Stimulated activated CD4-positive, alpha-beta T cell treated with anti-CD3 and anti-CD28 coated beads, TNF-alpha, amount 100 ng/mL, for 4 hours (primary cell): ENCODE measurements around the gene SCT.
"Not testable (repeated sequence)": the region's sequence is repeated elsewhere in the genome, so short reads cannot be mapped to it uniquely, and the experiment has no call there.

Source experiments
- DNase-seq, 3 experiments: peaks; one replicate each; pipeline ENCODE4 v3.0.0-alpha.2; 2020; ENCODE audit warnings: low read depth in 3 of 3

The SCT gene, protein sequence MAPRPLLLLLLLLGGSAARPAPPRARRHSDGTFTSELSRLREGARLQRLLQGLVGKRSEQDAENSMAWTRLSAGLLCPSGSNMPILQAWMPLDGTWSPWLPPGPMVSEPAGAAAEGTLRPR

GRCh38 chr11:626475-627307 is at the start of gene SCT:
TSS of gene SCT (minus strand) at chr11:627181. CDS start at chr11:627143, 38 bp downstream.
- no peak for DNase-seq

DNA sequence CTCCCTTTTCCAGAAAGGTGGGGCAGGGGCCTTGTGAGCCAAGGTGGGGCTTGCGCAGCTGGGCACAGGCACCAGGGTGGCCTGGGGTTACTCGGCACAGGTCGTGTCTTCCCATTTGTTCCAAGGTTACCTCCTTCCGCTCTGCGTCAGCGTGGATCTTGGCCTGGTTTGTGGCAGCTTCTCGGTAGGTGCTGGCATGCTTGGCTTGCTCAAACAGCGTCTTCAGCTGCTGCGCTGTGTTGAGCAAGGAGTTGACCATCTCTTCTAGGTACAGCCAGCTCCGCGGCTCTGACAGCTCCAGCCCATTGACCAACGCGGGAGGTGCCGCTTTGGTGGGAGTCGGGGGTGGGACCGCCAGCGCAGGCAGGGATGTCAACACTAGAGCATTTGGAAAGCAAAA is 47.4 kb upstream of the SCT start:
- no peak for DNase-seq

DNA sequence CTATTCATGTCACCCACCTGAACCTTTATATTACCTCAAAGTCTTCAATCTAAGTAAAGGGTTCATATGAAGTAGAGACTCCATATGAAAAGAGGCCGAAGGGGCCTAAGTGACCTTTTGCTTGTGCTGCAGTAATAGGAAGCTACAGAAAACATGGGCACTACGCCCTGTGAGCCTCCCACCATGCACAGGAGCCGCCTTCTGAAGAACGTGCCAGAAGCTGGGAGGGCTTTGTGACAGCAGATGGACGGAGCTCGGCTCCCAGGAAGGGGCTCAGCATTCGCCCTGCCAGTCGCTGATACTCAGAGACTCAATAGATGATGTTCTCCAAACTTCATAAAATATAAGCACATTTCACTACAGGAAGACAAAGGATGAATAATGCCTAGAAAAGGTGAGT is 46.9 kb upstream of the SCT start:
- no peak for DNase-seq

DNA sequence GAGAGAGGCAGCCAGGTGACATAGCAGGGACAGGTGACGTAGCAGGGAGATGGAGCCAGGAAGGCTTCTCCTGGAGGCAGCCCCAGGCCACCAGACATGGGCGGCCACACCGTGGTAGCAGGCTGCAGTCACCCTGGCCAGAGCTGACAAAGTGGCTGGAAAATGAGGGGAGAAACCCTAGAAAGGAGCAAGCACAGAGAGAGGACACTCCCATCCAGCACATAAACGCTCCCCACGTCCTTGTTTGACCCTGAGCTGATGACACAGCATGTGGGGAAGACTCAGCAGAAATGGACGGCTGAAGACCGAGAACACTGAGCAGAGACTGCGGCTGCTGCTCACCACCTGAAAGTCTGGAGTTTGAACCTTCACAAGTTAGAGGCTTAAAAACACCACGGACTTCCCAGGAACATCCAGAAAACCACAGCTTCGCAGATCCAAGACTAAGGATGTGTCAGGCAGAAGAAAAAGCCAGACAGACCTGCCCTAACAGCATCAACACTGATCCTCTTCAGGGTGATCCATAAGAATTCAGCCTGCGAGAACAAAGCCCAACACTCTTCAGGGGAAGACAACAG is 38.8 kb upstream of the SCT start:
- DNase-seq = no peak

- DNase-seq = no peak
Measured at GRCh38 chr11:665062-665703, 38.2 kb upstream of the SCT start.

- DNase-seq = no peak
Measured at GRCh38 chr11:662689-663274, 35.8 kb upstream of the SCT start.

DNA sequence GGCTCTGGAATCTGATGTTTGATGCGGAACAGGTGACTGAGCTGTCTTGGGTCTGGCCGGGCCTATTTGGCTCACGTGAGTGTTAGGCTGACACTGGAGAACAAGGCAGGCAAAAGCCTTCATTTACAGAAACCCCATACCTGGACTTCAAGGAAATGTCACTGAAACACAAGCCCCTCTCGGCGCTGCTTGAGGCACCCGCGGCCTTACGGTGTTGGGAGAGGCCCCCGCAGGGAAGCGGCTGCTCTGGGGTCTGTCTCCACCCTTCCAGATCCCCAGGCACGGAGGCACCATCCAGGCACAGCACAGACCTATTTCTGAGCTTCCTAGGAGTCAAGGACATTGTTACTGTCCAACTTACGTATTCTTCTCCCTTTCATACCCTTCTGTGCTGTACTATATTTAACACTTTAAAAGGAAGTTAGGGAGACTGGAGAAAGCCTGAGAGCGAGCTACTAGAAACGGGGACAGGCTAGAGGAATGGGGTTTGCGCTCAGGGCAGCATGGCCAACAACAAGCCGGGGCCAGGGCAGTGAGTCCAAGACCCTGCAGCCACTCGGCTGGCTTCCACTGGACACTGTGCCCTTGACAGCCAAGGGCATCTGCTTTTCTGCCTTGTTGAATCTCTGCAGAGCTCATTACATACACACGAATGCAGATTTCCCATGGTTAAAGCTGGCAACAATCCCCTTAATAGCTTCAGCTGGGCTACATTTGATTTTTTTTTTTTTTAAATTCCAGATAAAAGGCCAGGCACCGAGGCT is 33.9 kb upstream of the SCT start:
- DNase-seq = no peak

DNA sequence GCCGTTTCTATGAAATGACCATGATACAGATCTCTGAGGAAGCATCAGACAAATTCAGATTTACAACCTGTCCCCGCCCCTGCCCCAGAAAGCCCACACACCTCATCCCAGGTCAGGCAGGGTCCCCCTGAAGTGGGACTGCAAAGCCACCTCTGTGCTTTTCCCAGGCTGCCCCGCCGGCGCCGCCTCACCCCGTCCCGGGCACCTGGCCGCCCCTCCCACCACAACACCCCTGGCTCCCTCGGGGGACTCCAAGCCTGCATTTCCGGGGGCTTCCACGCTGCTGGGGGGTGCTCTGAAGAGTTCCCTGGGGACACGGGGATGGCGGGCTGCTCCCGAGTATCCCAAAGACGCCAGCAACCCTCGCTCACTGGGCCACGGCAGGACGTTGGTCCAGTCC is 33.3 kb upstream of the SCT start:
- DNase-seq = no peak

- no peak for DNase-seq
Measured at GRCh38 chr11:659532-660085, 32.6 kb upstream of the SCT start.

DNA sequence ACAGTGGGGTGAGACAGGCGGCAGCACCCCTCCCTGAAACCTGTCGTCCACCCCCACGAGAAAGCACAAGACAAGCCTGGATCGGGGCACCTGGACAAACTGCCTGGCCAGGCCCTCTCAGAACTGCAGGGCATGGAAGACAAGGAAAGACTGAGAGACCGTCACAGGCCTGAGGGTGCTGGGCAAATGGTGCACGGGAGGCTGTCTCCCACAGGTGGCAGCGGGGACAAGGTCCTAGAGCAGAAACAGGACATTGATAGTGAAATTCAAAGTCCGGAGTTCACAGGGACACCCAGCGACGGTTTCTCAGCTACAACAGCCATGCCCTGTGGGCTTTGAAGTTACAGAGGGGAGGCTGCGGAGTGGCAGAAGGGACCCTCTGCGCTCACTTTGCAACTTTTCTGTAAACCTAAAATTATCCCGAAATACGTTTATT is 30.7 kb upstream of the SCT start:
- no peak for DNase-seq

DNA sequence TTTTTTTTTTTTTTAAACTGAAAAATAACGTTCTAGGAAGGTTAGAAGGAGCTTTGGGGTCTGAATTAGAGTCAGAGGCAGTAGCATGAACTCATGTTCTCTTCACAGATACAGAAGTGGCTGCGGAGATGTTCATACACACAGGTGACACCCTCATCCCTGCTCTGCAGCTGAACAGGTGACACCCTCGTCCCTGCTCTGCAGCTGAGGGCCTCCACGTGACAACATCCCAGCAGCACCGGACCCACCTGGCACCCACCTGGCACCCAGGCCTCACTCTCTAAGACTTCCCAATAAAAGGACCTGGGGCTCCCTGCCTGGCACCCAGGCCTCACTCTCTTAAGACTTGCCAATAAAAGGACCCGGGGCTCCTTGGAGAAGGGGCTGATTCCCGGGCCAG is 29.9 kb upstream of the SCT start:
- no peak for DNase-seq

DNA sequence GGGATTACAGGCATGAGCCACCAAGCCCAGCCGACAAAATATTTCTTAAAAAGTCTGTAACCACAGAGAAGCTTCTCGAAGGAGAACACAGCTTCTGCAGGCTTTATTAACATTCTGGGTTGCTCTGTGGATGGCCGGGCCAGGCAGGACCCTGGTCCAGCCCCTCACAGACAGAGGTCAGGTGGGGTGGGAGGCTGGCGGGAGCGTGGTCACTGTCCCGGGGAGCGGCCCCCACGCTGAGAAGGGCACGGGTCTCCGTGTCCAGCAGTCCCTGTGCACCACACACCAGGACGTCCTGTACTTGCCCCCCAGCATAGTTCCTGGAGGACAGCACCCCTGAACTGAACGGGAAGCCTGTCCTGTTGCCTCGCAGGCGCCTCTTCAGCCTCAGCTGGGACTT is 29.4 kb upstream of the SCT start:
- no peak for DNase-seq

DNA sequence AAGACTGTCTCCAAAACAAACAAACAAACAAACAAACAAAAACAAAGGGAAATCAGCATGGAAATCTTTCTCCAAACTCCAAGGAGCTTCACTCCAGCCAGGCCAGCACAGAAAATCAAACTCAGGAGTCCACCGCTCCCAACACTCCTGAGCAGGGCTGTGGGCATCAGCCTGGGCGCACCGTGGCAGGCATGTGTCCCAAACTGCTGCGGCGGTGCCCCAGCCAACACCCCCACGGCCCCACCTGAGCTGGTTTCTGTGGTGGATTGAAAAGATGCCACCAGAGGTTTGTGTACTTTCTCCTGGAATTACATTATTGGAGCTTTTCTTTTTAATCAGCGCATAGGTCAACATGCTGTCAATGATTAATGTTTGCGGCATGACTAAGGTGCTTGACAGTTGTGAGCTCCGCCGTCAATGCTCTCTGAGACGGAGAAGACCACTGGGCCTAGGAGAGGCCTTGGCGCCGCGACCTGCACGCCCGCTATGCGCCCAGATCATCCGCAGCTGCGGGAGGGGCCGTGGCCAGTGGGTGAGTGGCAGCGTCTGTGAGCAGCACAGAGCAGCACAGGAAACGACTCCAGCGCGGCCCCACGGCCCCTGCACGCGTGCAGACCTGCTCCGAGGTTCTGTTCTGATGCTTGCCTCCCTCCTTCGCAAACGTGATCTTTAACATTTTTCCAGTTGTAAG is 28.2 kb upstream of the SCT start:
- DNase-seq = no peak

DNA sequence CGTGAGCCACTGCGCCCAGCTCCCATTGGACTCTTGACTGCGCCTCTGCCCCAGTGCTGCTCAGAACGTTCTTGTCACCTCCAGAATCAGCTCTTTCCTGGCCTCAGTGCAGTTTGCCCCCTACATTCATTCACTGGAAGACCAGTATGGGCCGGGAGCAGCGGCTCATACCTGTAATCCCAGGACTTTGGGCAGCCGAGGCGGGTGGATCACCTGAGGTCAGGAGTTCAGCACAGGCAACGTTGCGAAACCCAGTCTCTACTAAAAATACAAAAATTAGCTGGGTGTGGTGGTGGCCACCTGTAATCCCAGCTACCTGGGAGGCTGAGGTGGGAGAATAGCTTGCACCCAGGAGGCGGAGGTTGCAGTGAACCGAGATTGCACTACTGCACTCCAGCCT is 27.5 kb upstream of the SCT start:
- DNase-seq = not testable (repeated sequence)

DNA sequence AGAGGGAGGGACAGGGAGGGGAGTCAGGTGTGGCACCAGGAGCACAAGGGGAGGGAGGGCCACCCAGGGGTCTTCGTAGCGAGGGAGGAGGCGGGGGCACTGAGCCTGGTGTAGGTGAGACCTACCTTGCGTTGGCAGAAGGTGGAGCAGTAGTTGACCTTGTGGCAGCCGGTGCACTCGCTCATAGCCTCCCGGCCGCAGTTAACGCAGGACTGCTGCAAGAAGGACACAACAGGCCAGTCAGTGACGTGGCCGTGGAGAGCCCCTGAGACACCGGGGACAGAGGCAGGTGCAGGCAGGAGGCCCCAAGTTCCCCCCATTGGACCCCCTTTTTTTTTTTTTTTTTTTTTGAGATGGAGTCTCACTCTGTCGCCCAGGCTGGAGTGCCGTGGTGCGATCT is 26.9 kb upstream of the SCT start:
- no peak for DNase-seq

GRCh38 chr11:653136-653535 is 26.2 kb upstream of the SCT start:
- not testable (repeated sequence) for DNase-seq

DNA sequence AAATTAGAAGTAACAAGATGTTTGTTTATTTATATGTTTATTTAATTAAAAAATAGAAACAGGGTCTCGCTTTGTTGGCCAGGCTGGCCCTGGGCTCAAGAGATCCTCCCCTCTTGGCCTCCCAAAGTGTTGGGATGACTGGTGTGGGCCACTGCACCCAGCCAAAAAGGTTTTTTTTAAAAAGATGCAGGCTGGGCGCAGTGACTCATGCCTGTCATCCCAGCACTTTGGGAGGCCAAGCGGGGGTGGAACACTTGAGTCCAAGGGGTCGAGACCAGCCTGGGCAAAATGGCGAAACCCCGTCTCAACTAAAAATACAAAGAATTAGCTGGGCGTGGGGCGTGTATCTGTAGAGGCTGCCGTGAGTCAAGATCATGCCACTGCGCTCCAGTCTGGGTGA is 23.5 kb upstream of the SCT start:
- no peak for DNase-seq

DNA sequence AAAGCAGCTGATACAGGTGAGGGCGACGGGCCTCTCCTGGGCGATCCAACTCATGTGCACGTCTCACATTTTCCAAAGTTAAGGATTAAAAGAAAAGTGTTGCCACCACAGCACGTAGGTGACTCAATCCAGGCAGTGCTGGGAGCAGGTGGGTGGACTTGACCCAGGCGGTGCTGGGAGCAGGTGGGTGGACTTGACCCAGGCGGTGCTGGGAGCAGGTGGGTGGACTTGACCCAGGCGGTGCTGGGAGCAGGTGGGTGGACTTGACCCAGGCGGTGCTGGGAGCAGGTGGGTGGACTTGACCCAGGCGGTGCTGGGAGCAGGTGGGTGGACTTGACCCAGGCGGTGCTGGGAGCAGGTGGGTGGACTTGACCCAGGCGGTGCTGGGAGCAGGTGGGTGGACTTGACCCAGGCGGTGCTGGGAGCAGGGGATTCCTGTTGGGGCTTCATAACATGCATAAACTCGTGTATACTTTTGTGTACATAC is 20.7 kb upstream of the SCT start:
- not testable (repeated sequence) for DNase-seq

GRCh38 chr11:646214-646613 is 19.2 kb upstream of the SCT start:
- no peak for DNase-seq

GRCh38 chr11:645536-645935 is 18.6 kb upstream of the SCT start:
- DNase-seq = no peak
